ENCODE data around the gene CAND2.

Gene CAND2

GRCh38 chr3:12768579-12769527, 27.6 kb upstream of the CAND2 start:
- DNase-seq (ENCODE audit: low read depth, low spot score) = no peak
- POLR2A ChIA-PET = no interaction called here
- CTCF ChIA-PET = no interaction called here
- no peak overlapping the region for H3K4me3 ChIP-seq (ENCODE audit: low read depth, low read length)
- no peak for TF ChIP-seq CTCF (IDR thresholded peaks at IDR 0.05; ENCODE audit: insufficient read depth, low read length, missing control alignments)

- no peak overlapping the region for H3K4me3 ChIP-seq (ENCODE audit: low read depth, low read length)
- no peak for DNase-seq (ENCODE audit: low read depth, low spot score)
- ChIA-PET CTCF (interaction anchor here (1.6 kb wide), 1 partner anchor 17 kb away, joined by 8 read pairs; no protein-coding TSS in a partner anchor), POLR2A (no interaction called here)
- TF ChIP-seq CTCF (IDR thresholded peaks at IDR 0.05; ENCODE audit: insufficient read depth, low read length, missing control alignments) = no peak
These were observed 26.7 kb upstream of the CAND2 start for GRCh38 chr3:12769761-12770160.

GRCh38 chr3:12771236-12771635, 25.2 kb upstream of the CAND2 start:
- TF ChIP-seq CTCF (IDR thresholded peaks at IDR 0.05; ENCODE audit: insufficient read depth, low read length, missing control alignments) = no peak
- ChIA-PET POLR2A (no interaction called here), CTCF (interaction anchor here (0.9 to 1.6 kb wide), 3 partner anchors 9 to 16 kb away, joined by 3 to 8 read pairs (median 3); no protein-coding TSS in a partner anchor)
- DNase-seq (ENCODE audit: low read depth, low spot score) = no peak
- H3K4me3 ChIP-seq (ENCODE audit: low read depth, low read length) = no peak overlapping the region

- no peak overlapping the region for H3K4me3 ChIP-seq (ENCODE audit: low read depth, low read length)
- ChIA-PET CTCF (interaction anchor here (1.2 kb wide), 1 partner anchor 15 kb away, joined by 3 read pairs; no protein-coding TSS in a partner anchor), POLR2A (no interaction called here)
- DNase-seq (ENCODE audit: low read depth, low spot score) = no peak
- no peak for TF ChIP-seq CTCF (IDR thresholded peaks at IDR 0.05; ENCODE audit: insufficient read depth, low read length, missing control alignments)
These were observed 24.0 kb upstream of the CAND2 start for GRCh38 chr3:12772462-12772861.

- TF ChIP-seq CTCF (IDR thresholded peaks at IDR 0.05; ENCODE audit: insufficient read depth, low read length, missing control alignments) = no peak
These were observed 23.3 kb upstream of the CAND2 start for GRCh38 chr3:12773030-12773709.

GRCh38 chr3:12773710-12774086, 22.8 kb upstream of the CAND2 start:
- no peak for TF ChIP-seq CTCF (IDR thresholded peaks at IDR 0.05; ENCODE audit: insufficient read depth, low read length, missing control alignments)
- POLR2A ChIA-PET = interaction anchor here (0.6 kb wide), 1 partner anchor 21 kb away, joined by 3 read pairs; no protein-coding TSS in a partner anchor
- no peak overlapping the region for H3K4me3 ChIP-seq (ENCODE audit: low read depth, low read length)
- DNase-seq (ENCODE audit: low read depth, low spot score) = no peak
- CTCF ChIA-PET = interaction anchor here (1.0 to 2.8 kb wide), 3 partner anchors 10 to 37 kb away, joined by 3 to 12 read pairs (median 5); no protein-coding TSS in a partner anchor

More at GRCh38 chr3:12773030-12773709, 23.3 kb upstream of the CAND2 start:
- ChIA-PET CTCF (interaction anchor here (1.0 kb wide), 1 partner anchor 37 kb away, joined by 3 read pairs; no protein-coding TSS in a partner anchor), POLR2A (interaction anchor here (0.6 kb wide), 1 partner anchor 21 kb away, joined by 3 read pairs; no protein-coding TSS in a partner anchor)
- H3K4me3 ChIP-seq (ENCODE audit: low read depth, low read length) = no peak overlapping the region
- DNase-seq (ENCODE audit: low read depth, low spot score) = no peak
